Adrenal gland (tissue), 12 donors: Measurements from ENCODE around the gene OS9. TPM values are rescaled to one million over a fixed set of nuclear protein-coding genes. Genes with fewer than 3 reads are reported as not detected.
A peak's percentile ranks its signal among the peaks of the same experiment; 100 is the strongest.
"Not testable (repeated sequence)": the region's sequence is repeated elsewhere in the genome, so short reads cannot be mapped to it uniquely, and the experiment has no call there.

Experiments used
- DNase-seq, 7 donors: peaks; one replicate each; pipeline ENCODE4 v3.0.0-alpha.2; 2019 to 2020
- H3K27ac ChIP-seq, 5 donors: fragments of 200-600 bp; sonication (generic) in 4 of 5; 1 replicate in 3 of 5; 2 replicates in 2 of 5; pipeline versions ENCODE4 v1.5.1 to v1.8.0; 2016 to 2020; ENCODE audit warnings: mild to moderate bottlenecking in 1 of 5
- H3K27me3 ChIP-seq: fragments of 200-600 bp; 2 replicates; pipeline ENCODE4 v1.8.0; 2021
- H3K36me3 ChIP-seq, 2 donors: fragments of 200-600 bp; replicated peaks in 1 of 2; 1 replicate in 1 of 2; 2 replicates in 1 of 2; pipeline versions ENCODE4 v1.5.1 to v1.8.0; 2018 to 2022
- H3K4me1 ChIP-seq, 2 donors: fragments of 200-600 bp; replicated peaks in 1 of 2; 1 replicate in 1 of 2; 2 replicates in 1 of 2; pipeline versions ENCODE4 v1.5.1 to v1.8.0; 2018 to 2021
- H3K4me3 ChIP-seq, 4 donors: fragments of 200-600 bp; sonication (generic) in 3 of 4; one replicate each; pipeline ENCODE4 v1.5.1; 2016 to 2018
- H3K9me3 ChIP-seq, 3 donors: fragments of 200-600 bp; sonication (generic) in 1 of 3; replicated peaks in 1 of 3; 1 replicate in 2 of 3; 2 replicates in 1 of 3; pipeline versions ENCODE4 v1.5.1 to v1.8.0; 2016 to 2021
- CTCF ChIP-seq, 6 experiments: fragments of 450-650 bp in 4 of 6; fragments of 200-600 bp in 2 of 6; sonication (generic) in 1 of 6; IDR thresholded peaks; 1 replicate in 5 of 6; 2 replicates in 1 of 6; pipeline versions ENCODE4 v1.5.1 to v1.8.0; 2016 to 2021; ENCODE audit warnings: antibody characterized with exemption in 6 of 6, mild to moderate bottlenecking in 2 of 6, moderate library complexity in 1 of 6
- POLR2A ChIP-seq, 2 donors: fragments of 450-650 bp; IDR thresholded peaks; one replicate each; pipeline ENCODE4 v1.6.1; 2017; ENCODE audit warnings: antibody characterized with exemption in 2 of 2, mild to moderate bottlenecking in 2 of 2, moderate library complexity in 1 of 2
- WGBS, 4 donors: extraction: QIAGEN DNeasy Blood & Tissue Kit in 2 of 4; methylation state at CpG; one replicate each; pipeline versions ENCODE4 v1.1.5 to v1.1.7; 2013 to 2017; 5-methylcytosine and 5-hydroxymethylcytosine counted together
- intact Hi-C, 2 donors: fragments of 100-400 bp; cut with DNase I; formaldehyde crosslinking; loops; one replicate each; pipeline versions ENCODE4 v1.14.1 to v1.15.0; 2022 to 2023
- polyA plus RNA-seq, 3 donors: library from polyadenylated mRNA; stranded (reverse); fragments of 200-250 nt in 2 of 3; fragments of 350-450 nt in 1 of 3; fragmentation: Illumina TruSeq in 1 of 3; extraction: RNeasy Lipid Tissue Mini Kit (QIAGEN cat#74804) in 1 of 3; gene quantifications; one replicate each; pipeline ENCODE4 v1.2.3, GENCODE V29; 2013 to 2014
- total RNA-seq, 9 donors: library from RNA; depleted of rRNA in 4 of 9; stranded (reverse); fragments of >200 nt in 4 of 9; fragments of 120-200 nt in 1 of 9; fragmentation: NEBNext Ultra II Directional in 1 of 9; extraction: Animal tissue kit (Norgen Biotek cat#: 25700) in 1 of 9; gene quantifications; one replicate each; pipeline versions ENCODE4 v1.1.0 to v1.2.4, GENCODE V29; 2013 to 2023
- donor health status: healthy with polysubstance abuse.
- donor health status: Bipolar disorder and iron deficiency.
- donor health status: DM: yes; HTN: yes; CAD: no.
- donor health status: DM: no; HTN: no; CAD: no.
- donor health status: DM: no; HTN: no; CAD: no.
- donor health status: DM: yes; HTN: yes; CAD: no.

Gene OS9
- total and polyA plus RNA-seq, 12 donors: 155 to 428 (median 272) TPM

- Histone ChIP-seq H3K4me1 (no peaks in the 10 kb centered on the region), H3K27ac (no peak overlapping the region), H3K4me3 (no peak overlapping the region), H3K27me3 (no peaks in the 10 kb centered on the region), H3K36me3 (no peaks in the 10 kb centered on the region), H3K9me3 (no peaks in the 10 kb centered on the region)
- TF ChIP-seq CTCF (IDR thresholded peaks at IDR 0.05) (no peak), POLR2A (IDR thresholded peaks at IDR 0.05) (no peak)
- 49 to 58% (median 53%) methylated on average over 3 of the region's 3 CpGs for WGBS, 4 donors
- intact Hi-C loops: no loop called here
- DNase-seq: no peak
These were observed 39.9 kb upstream of the OS9 start for GRCh38 chr12:57654042-57654441.

- Histone ChIP-seq H3K4me1 (no peaks in the 10 kb centered on the region), H3K27ac (no peak overlapping the region), H3K36me3 (no peaks in the 10 kb centered on the region), H3K4me3 (no peak overlapping the region), H3K9me3 (no peaks in the 10 kb centered on the region), H3K27me3 (no peaks in the 10 kb centered on the region)
- 66 to 82% (median 78%) methylated on average over 3 to 23 of the region's 23 CpGs for WGBS, 4 donors
- intact Hi-C loops: no loop called here
- no peak for TF ChIP-seq POLR2A (IDR thresholded peaks at IDR 0.05)
- DNase-seq: no peak
These were observed 38.2 kb upstream of the OS9 start for GRCh38 chr12:57655541-57656240.

GRCh38 chr12:57656408-57656807 lies 37.5 kb upstream of the OS9 start:
- H3K27ac ChIP-seq, H3K9me3 ChIP-seq, H3K36me3 ChIP-seq, H3K4me3 ChIP-seq, DNase-seq, intact Hi-C loops, H3K27me3 ChIP-seq, H3K4me1 ChIP-seq: not testable (repeated sequence)
- WGBS, 4 donors: 66 to 86% (median 70%) methylated on average over 3 to 4 of the region's 4 CpGs

- no peak for TF ChIP-seq POLR2A (IDR thresholded peaks at IDR 0.05)
- no peak for TF ChIP-seq CTCF (IDR thresholded peaks at IDR 0.05)
- DNase-seq: peak in 6 of 7 donors; percentile 25 to 65 (median 54)
These were observed 36.2 kb upstream of the OS9 start for GRCh38 chr12:57657744-57658143.

GRCh38 chr12:57658890-57659289 lies 35.0 kb upstream of the OS9 start:
- Histone ChIP-seq H3K36me3 (no peaks in the 10 kb centered on the region), H3K9me3 (no peaks in the 10 kb centered on the region), H3K4me1 (no peaks in the 10 kb centered on the region), H3K4me3 (no peak overlapping the region), H3K27me3 (no peaks in the 10 kb centered on the region), H3K27ac (no peak overlapping the region)
- DNase-seq: no peak
- WGBS, 4 donors: 51 to 61% (median 53%) methylated on average over 3 of the region's 3 CpGs
- TF ChIP-seq CTCF (IDR thresholded peaks at IDR 0.05) (no peak), POLR2A (IDR thresholded peaks at IDR 0.05) (no peak)
- intact Hi-C loops: no loop called here

More at GRCh38 chr12:57657744-57658143, 36.2 kb upstream of the OS9 start:
- Histone ChIP-seq H3K36me3 (no peaks in the 10 kb centered on the region), H3K27ac (no peak overlapping the region), H3K4me1 (no peaks in the 10 kb centered on the region), H3K4me3 (no peak overlapping the region), H3K9me3 (no peaks in the 10 kb centered on the region), H3K27me3 (no peaks in the 10 kb centered on the region)
- intact Hi-C loops: no loop called here
- 39 to 51% (median 42%) methylated on average over 3 of the region's 3 CpGs for WGBS, 4 donors
